Measurements from ENCODE around the gene REST.

The REST gene

GRCh38 chr4:56977321-56978012 lies 69.8 kb downstream of the REST start, which contains the start of gene NOA1:
Gene NOA1 (minus strand): TSS chr4:56977606. CDS start chr4:56977585, 21 bp downstream.
- DNase-seq: peak; percentile 92

GRCh38 chr4:56978750-56979303 lies 71.1 kb downstream of the REST start, which contains the start of gene POLR2B:
Gene POLR2B (plus strand): TSS chr4:56978896. CDS start chr4:56978986, 90 bp downstream.
- peak; percentile 75 for DNase-seq

GRCh38 chr4:56979421-56980072 lies 71.8 kb downstream of the REST start:
- no peak for DNase-seq

GRCh38 chr4:56981795-56982201 lies 74.1 kb downstream of the REST start:
- no peak for DNase-seq

GRCh38 chr4:56986192-56986591 lies 78.5 kb downstream of the REST start:
- DNase-seq: no peak

- no peak for DNase-seq
Measured at GRCh38 chr4:56986952-56987351, 79.3 kb downstream of the REST start.

GRCh38 chr4:56990109-56990905 lies 82.6 kb downstream of the REST start:
- DNase-seq: no peak

- peak; percentile 65 for DNase-seq
Measured at GRCh38 chr4:56995525-56995924, 87.8 kb downstream of the REST start.

GRCh38 chr4:56999751-57000150 lies 92.1 kb downstream of the REST start:
- DNase-seq: no peak

- no peak for DNase-seq
Measured at GRCh38 chr4:57013543-57014120, 105.9 kb downstream of the REST start.
